ENCODE results near the gene KIAA0586.
"Not testable (repeated sequence)": the region's sequence is repeated elsewhere in the genome, so short reads cannot be mapped to it uniquely, and the experiment has no call there.

The KIAA0586 gene

DNA sequence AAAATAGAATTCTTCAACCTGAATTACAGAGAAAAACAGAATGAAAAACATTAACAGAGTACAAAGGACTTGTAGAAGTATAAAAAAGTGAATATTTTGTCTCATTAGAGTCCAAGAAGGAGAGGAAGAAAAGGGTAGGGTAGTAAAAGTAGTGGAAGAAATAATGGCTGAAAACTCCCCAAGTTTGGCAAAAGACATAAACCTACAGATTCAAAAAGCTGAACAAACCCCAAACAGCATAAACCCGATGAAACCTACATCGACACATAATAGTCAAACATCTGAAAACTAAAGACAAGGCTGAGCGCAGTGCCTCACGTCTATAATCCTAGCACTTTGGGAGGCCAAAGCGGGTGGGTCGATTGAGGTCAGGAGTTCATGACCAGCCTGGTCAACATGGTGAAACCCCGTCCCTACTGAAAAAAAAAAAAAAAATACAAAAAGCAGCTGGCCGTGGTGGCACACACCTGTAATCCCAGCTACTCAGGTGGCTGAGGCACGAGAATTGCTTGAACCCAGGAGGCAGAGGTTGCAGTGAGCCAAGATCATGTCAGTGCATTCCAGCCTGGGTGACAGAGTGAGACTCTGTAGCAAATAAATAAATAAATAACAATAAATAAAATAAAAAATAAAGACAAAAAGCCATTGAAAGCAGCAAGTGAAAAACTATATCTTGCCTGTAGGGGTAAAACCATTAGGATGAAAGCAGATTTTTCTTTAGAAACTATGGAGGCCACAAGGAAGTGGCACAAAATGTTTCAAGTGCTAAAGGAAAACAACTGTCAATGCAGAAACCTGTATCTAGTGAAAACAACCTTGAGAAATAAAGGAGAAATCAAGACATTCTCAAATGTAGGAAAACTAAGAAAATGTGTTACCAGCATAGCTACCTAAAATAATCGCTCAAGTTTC lies 11.6 kb upstream of the KIAA0586 start:
- H3K27ac ChIP-seq (ENCODE audit: low read depth, low read length): no peak overlapping the region
- no peaks in the 10 kb centered on the region for H3K9me3 ChIP-seq (ENCODE audit: control insufficient read depth, insufficient read depth, low read depth, low read length)
- H3K4me1 ChIP-seq (ENCODE audit: control insufficient read depth, insufficient read depth, low read length): no peaks in the 10 kb centered on the region
- no peaks in the 10 kb centered on the region for H3K27me3 ChIP-seq (ENCODE audit: control insufficient read depth, insufficient read depth, low read length)
- H3K9ac ChIP-seq (ENCODE audit: low read length): no peak overlapping the region
- no peak overlapping the region for H3K4me3 ChIP-seq (ENCODE audit: low read depth, low read length)
- peaks cover 69% of the 10 kb centered on the region for H3K36me3 ChIP-seq (ENCODE audit: control insufficient read depth, insufficient read depth, low read length)

DNA sequence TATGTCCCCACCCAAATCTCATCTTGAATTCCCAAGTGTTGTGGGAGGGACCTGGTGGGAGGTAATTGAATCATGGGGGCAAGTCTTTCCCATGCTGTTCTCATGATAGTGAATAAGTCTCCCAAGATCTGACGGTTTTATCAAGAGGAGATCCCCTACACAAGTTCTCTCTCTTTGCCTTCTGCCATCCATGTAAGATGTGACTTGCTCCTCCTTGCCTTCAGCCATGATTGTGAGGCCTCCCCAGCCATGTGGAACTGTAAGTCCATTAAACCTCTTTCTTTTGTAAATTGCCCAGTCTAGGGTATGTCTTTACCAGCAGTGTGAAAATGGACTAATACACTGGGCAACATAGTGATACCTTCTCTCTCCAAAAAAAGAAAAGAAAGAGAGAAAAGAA lies 10.6 kb upstream of the KIAA0586 start:
- peaks cover 70% of the 10 kb centered on the region for H3K36me3 ChIP-seq (ENCODE audit: control insufficient read depth, insufficient read depth, low read length)
- not testable (repeated sequence) for H3K4me3 ChIP-seq (ENCODE audit: low read depth, low read length); H3K4me1 ChIP-seq (ENCODE audit: control insufficient read depth, insufficient read depth, low read length); H3K27me3 ChIP-seq (ENCODE audit: control insufficient read depth, insufficient read depth, low read length); H3K9me3 ChIP-seq (ENCODE audit: control insufficient read depth, insufficient read depth, low read depth, low read length); H3K27ac ChIP-seq (ENCODE audit: low read depth, low read length); H3K9ac ChIP-seq (ENCODE audit: low read length)

DNA sequence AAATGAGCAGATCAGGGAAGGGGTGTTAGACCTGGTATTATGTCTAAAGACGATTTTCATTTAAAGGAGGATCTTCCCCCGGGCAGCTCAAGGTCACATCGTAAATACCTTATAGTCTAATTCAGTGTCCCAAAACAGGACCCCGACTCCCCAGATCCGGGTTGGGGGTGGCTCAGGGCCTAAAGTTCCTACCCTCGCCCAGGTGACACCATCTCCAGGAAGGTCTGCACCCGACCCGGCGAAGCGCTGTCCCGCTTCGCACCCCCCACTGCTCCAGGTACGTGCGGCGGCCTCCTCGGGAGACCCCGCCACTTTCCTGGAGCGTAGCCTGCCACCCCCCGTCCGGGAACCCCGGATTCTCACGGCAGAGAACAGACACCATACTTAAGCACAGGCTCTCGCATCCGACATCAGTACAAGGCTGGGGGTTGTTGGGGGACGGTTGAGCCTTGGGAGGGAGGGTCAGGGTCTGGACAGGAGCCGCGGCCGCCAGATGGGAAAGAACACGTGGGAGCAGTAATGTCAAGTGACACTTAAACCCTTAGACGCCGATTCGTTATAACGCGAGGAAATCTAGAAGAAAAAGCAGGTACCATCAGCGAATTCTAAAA lies 744 bp upstream of the KIAA0586 start:
- H3K4me3 ChIP-seq (ENCODE audit: low read depth, low read length): peak overlapping the region; percentile 78
- H3K9ac ChIP-seq (ENCODE audit: low read length): peak overlapping the region; percentile 94
- no peaks in the 10 kb centered on the region for H3K9me3 ChIP-seq (ENCODE audit: control insufficient read depth, insufficient read depth, low read depth, low read length)
- H3K4me1 ChIP-seq (ENCODE audit: control insufficient read depth, insufficient read depth, low read length): no peaks in the 10 kb centered on the region
- H3K27ac ChIP-seq (ENCODE audit: low read depth, low read length): peak overlapping the region; percentile 93
- no peaks in the 10 kb centered on the region for H3K27me3 ChIP-seq (ENCODE audit: control insufficient read depth, insufficient read depth, low read length)
- peaks cover 27% of the 10 kb centered on the region for H3K36me3 ChIP-seq (ENCODE audit: control insufficient read depth, insufficient read depth, low read length)

DNA sequence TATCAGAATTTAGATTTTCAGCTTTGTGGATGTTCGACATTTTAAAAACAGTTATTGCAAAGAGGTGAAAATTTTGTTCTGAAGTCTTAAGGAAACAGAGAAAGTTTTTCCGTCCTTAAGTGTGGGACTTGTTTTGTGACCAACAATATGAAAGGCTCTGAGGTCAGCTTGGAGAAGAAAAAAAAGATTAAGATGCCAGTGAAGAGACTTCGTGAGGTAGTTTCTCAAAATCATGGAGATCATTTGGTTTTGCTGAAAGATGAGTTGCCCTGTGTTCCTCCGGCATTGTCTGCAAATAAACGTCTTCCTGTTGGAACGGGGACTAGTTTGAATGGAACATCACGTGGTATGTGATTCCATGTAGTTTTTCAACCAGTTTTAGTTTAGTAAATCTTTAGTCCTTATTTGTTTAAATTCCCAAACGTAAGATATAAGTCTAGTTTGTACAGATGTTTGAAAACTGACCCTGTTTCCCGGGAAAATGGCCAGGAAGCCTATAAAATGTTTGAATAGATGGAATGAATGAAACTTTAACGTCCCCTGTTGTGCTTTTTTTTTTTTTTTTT lies 682 bp downstream of the KIAA0586 start:
- Histone ChIP-seq H3K4me1 (ENCODE audit: control insufficient read depth, insufficient read depth, low read length) (no peaks in the 10 kb centered on the region), H3K27ac (ENCODE audit: low read depth, low read length) (no peak overlapping the region), H3K27me3 (ENCODE audit: control insufficient read depth, insufficient read depth, low read length) (no peaks in the 10 kb centered on the region), H3K9me3 (ENCODE audit: control insufficient read depth, insufficient read depth, low read depth, low read length) (no peaks in the 10 kb centered on the region), H3K4me3 (ENCODE audit: low read depth, low read length) (peak overlapping the region; percentile 78), H3K36me3 (ENCODE audit: control insufficient read depth, insufficient read depth, low read length) (peaks cover 25% of the 10 kb centered on the region), H3K9ac (ENCODE audit: low read length) (peak overlapping the region; percentile 67)

DNA sequence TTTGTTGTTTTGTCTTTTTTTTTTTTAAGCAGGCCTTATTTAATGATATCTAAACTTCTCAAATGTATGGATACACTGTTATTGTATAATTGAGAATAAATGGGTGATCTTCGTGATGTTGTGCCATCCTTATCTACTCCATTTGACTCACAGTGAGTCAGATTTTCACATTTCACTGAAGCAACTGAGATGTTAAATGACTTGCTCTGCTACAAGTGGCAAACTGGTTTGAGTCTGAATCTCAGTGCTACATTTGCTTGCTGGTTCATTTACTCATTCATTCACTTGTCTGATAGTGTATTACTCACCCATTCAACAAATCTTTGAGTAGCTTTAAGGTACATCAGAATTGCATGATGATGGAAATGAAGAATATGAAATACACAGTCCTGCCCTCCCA lies 2.6 kb downstream of the KIAA0586 start:
- H3K27ac ChIP-seq (ENCODE audit: low read depth, low read length): no peak overlapping the region
- no peak overlapping the region for H3K4me3 ChIP-seq (ENCODE audit: low read depth, low read length)
- H3K36me3 ChIP-seq (ENCODE audit: control insufficient read depth, insufficient read depth, low read length): peaks cover 31% of the 10 kb centered on the region
- H3K9ac ChIP-seq (ENCODE audit: low read length): no peak overlapping the region
- no peaks in the 10 kb centered on the region for H3K9me3 ChIP-seq (ENCODE audit: control insufficient read depth, insufficient read depth, low read depth, low read length)
- no peaks in the 10 kb centered on the region for H3K27me3 ChIP-seq (ENCODE audit: control insufficient read depth, insufficient read depth, low read length)
- H3K4me1 ChIP-seq (ENCODE audit: control insufficient read depth, insufficient read depth, low read length): no peaks in the 10 kb centered on the region

DNA sequence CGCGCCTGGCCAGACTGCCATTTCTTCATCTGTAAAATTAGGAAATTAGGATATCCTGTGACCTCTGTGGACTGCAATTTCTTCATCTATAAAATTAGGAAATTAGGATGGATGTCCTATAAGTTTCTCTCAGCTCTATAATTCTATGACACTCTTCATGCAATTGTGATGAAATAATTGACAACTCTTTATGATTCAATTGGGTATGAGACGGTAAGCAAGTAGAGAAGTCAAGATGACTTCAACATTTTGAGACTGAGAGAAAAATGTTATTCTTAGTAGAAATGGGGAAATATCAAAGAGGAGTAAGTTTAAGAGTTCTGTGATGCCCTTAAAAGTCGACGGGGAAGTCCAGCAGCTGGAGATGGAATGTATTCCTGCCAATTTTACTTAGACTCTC lies 12.0 kb downstream of the KIAA0586 start:
- Histone ChIP-seq H3K4me3 (ENCODE audit: low read depth, low read length) (no peak overlapping the region), H3K9ac (ENCODE audit: low read length) (no peak overlapping the region), H3K27me3 (ENCODE audit: control insufficient read depth, insufficient read depth, low read length) (no peaks in the 10 kb centered on the region), H3K9me3 (ENCODE audit: control insufficient read depth, insufficient read depth, low read depth, low read length) (no peaks in the 10 kb centered on the region), H3K36me3 (ENCODE audit: control insufficient read depth, insufficient read depth, low read length) (peaks cover 44% of the 10 kb centered on the region), H3K27ac (ENCODE audit: low read depth, low read length) (no peak overlapping the region), H3K4me1 (ENCODE audit: control insufficient read depth, insufficient read depth, low read length) (no peaks in the 10 kb centered on the region)

DNA sequence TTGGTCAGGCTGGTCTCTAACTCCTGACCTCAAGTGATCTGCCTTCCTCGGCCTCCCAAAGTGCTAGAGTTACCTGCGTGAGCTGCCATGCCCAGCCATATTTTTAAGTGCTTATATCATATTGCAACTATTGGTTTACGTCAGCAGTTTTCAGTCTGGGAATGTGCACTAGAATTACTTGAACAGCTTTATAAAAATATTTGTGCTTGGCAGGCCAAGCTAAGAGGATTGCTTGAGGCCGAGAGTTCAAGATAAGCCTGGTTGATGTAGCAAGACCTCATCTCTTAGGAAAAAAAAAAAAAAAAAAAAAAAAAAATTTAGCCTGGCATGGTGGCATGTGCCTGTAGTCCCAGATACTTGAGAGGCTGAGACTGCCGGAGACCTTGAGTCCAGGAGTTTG lies 17.1 kb downstream of the KIAA0586 start:
- Histone ChIP-seq H3K4me3 (ENCODE audit: low read depth, low read length) (no peak overlapping the region), H3K36me3 (ENCODE audit: control insufficient read depth, insufficient read depth, low read length) (peaks cover 46% of the 10 kb centered on the region)

DNA sequence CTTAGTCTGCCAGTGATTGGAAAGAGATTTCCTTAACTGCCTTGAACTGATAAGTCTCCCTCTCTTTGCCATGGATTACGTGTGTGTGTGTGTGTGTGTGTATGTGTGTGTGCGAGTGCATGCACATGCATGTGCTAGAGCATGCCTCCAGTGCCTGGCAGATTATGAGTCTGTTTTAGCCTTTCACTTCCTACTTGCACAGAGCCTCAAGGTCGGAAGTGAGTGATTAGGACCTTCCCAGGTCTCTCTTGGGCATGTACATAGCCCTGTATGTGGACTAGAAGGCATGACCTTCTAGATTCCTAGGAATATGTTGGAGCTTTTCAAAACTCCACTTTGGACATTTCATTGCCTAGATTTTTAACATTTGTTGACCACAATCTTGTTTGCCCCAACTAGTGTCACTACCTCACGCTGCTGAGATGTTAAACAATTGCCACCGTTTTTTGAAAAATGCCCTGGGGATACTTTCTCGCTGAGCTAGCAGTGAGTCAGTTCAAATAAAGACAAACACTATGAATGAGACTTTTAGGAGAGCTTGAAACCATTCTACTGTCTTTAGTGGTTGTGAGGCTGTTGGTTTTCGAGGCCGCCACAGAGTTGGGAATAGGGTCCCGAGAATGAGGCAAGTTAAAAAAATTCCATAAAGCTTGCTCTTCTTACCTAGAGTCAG lies 28.2 kb downstream of the KIAA0586 start:
- Histone ChIP-seq H3K9me3 (ENCODE audit: control insufficient read depth, insufficient read depth, low read depth, low read length) (no peaks in the 10 kb centered on the region), H3K9ac (ENCODE audit: low read length) (no peak overlapping the region), H3K4me1 (ENCODE audit: control insufficient read depth, insufficient read depth, low read length) (peaks cover 3% of the 10 kb centered on the region; the same call in 1 of the 2 replicates), H3K27ac (ENCODE audit: low read depth, low read length) (no peak overlapping the region), H3K27me3 (ENCODE audit: control insufficient read depth, insufficient read depth, low read length) (no peaks in the 10 kb centered on the region), H3K4me3 (ENCODE audit: low read depth, low read length) (no peak overlapping the region), H3K36me3 (ENCODE audit: control insufficient read depth, insufficient read depth, low read length) (peaks cover 45% of the 10 kb centered on the region)

More for the DNA sequence above, 17.1 kb downstream of the KIAA0586 start:
- Histone ChIP-seq H3K27me3 (ENCODE audit: control insufficient read depth, insufficient read depth, low read length) (no peaks in the 10 kb centered on the region), H3K9ac (ENCODE audit: low read length) (no peak overlapping the region), H3K27ac (ENCODE audit: low read depth, low read length) (no peak overlapping the region), H3K4me1 (ENCODE audit: control insufficient read depth, insufficient read depth, low read length) (no peaks in the 10 kb centered on the region), H3K9me3 (ENCODE audit: control insufficient read depth, insufficient read depth, low read depth, low read length) (no peaks in the 10 kb centered on the region)

DNA sequence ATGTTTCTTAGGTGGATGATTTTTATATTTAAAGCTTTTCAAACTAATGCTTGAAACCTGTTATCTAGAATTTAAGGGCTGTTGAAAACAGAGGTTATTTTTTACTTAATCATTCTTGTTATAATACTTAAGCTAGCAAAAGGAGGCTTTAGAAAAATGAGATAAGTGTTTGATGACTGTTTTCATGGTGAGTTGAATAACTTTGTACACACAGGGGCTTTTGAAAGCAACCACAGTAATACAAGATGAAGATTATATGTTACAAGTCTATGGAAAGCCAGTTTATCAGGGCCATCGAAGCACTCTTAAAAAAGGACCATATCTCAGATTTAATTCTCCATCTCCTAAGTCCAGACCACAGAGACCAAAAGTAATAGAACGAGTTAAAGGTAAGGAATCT lies 33.3 kb downstream of the KIAA0586 start:
- no peaks in the 10 kb centered on the region for H3K27me3 ChIP-seq (ENCODE audit: control insufficient read depth, insufficient read depth, low read length)
- H3K9ac ChIP-seq (ENCODE audit: low read length): no peak overlapping the region
- no peaks in the 10 kb centered on the region for H3K9me3 ChIP-seq (ENCODE audit: control insufficient read depth, insufficient read depth, low read depth, low read length)
- no peaks in the 10 kb centered on the region for H3K4me1 ChIP-seq (ENCODE audit: control insufficient read depth, insufficient read depth, low read length)
- peaks cover 45% of the 10 kb centered on the region for H3K36me3 ChIP-seq (ENCODE audit: control insufficient read depth, insufficient read depth, low read length)
- H3K4me3 ChIP-seq (ENCODE audit: low read depth, low read length): no peak overlapping the region
- H3K27ac ChIP-seq (ENCODE audit: low read depth, low read length): no peak overlapping the region

DNA sequence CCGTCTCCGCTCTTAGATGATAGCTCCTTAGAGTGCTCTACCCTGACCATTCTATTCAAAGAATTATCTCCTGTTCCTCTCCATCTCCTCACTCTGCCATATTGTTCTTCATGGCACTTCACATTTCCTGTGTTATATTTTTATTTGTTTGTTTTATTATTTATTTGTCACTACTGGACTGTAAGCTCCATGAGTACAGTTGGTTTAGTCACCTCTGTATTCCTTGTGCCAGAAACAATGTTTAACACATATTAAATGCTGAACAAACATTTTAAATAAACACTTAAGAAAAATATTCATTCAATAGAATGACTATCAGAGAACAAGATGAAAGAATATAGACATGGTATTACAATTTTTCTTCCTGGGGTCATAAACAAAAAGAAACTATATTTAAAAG lies 35.6 kb downstream of the KIAA0586 start:
- Histone ChIP-seq H3K4me1 (ENCODE audit: control insufficient read depth, insufficient read depth, low read length) (no peaks in the 10 kb centered on the region), H3K9ac (ENCODE audit: low read length) (no peak overlapping the region), H3K9me3 (ENCODE audit: control insufficient read depth, insufficient read depth, low read depth, low read length) (no peaks in the 10 kb centered on the region), H3K36me3 (ENCODE audit: control insufficient read depth, insufficient read depth, low read length) (peaks cover 49% of the 10 kb centered on the region), H3K4me3 (ENCODE audit: low read depth, low read length) (no peak overlapping the region), H3K27ac (ENCODE audit: low read depth, low read length) (no peak overlapping the region), H3K27me3 (ENCODE audit: control insufficient read depth, insufficient read depth, low read length) (no peaks in the 10 kb centered on the region)

DNA sequence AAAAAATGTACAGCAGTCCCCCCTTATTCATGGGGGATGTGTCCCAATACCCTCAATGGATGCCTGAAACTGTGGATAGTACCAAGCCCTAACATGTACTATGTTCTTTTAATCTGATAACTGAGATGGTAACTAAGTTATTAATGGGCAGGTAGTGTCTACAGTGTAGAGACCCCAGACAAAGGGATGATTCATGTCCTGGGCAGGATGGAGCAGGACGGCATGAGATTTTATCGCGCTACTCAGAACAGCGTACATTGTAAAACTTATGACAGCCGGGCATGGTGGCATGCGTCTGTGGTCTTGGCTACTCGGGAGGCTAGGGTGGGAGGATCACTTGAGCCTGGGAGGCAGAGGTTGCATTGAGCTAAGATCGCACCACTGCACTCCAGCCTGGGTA lies 37.1 kb downstream of the KIAA0586 start:
- Histone ChIP-seq H3K4me1 (ENCODE audit: control insufficient read depth, insufficient read depth, low read length) (no peaks in the 10 kb centered on the region), H3K27ac (ENCODE audit: low read depth, low read length) (no peak overlapping the region), H3K9ac (ENCODE audit: low read length) (no peak overlapping the region), H3K9me3 (ENCODE audit: control insufficient read depth, insufficient read depth, low read depth, low read length) (no peaks in the 10 kb centered on the region), H3K4me3 (ENCODE audit: low read depth, low read length) (no peak overlapping the region), H3K27me3 (ENCODE audit: control insufficient read depth, insufficient read depth, low read length) (no peaks in the 10 kb centered on the region), H3K36me3 (ENCODE audit: control insufficient read depth, insufficient read depth, low read length) (peaks cover 53% of the 10 kb centered on the region)

Measured in HUES6 (cell line).